HG03108 (cell line): ENCODE measurements around the gene ADAM15.

Experiments used
- ATAC-seq: cut with Tn5 transposase; IDR thresholded peaks from one replicate; pipeline ENCODE4 v1.9.1; 2021; ENCODE audit warnings: moderate library complexity; ENCODE audit not compliant: unreplicated experiment

ADAM15 gene

DNA sequence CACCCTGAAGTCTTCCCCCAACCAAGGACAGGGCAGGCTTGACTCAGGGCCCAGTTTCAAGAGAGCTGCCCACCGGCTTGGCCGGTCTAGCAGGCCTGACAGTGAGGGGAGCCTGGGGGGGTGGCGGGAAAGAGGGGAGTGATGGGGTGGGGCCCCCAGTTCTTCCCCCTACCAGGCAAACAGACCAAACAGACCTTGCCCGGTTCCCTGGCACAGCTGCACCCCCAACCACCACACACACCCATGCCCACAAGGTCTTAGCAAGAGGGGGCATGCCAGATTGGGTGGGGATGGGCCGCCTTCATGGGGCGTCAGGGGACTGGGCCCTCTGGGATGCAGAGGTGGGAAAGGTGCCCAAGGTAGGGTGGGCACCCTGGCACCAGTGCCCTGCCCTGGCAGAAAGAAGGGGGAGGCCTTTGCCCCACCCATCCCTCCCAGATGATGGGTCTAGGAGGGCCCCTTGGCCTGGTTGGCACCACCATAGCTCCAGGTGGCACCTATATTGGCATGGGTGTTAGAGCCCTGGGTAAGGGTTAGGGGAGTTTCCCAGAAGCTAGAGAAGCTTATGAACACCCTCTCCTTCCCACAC, 39.6 kb upstream of the ADAM15 start:
- no peak for ATAC-seq

DNA sequence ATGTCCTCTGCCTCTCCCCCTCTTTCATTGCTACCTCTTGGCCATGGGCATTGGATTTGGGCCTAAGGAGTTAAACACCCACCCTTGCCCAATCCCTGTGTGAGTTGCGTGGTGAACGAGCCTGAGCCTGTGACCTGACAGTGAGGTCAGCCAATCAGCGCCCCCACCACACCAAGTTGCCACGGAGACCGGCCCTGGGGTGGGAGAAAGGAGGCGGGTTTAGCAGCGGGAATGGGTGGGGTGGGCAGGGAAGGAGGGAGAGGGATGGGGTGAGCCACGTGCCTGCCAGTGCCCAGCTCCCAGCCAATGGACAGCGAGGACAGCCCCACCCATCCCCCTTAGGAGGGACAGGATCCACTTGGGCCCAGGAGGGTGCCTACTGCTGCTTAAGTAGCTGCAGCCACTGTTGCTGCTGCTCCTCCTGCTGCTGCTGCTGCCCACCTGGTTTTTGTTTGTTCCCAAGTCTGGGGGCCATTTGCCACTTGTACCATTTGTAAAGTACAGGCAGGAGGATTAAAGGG, 39.0 kb upstream of the ADAM15 start:
- no peak for ATAC-seq

DNA sequence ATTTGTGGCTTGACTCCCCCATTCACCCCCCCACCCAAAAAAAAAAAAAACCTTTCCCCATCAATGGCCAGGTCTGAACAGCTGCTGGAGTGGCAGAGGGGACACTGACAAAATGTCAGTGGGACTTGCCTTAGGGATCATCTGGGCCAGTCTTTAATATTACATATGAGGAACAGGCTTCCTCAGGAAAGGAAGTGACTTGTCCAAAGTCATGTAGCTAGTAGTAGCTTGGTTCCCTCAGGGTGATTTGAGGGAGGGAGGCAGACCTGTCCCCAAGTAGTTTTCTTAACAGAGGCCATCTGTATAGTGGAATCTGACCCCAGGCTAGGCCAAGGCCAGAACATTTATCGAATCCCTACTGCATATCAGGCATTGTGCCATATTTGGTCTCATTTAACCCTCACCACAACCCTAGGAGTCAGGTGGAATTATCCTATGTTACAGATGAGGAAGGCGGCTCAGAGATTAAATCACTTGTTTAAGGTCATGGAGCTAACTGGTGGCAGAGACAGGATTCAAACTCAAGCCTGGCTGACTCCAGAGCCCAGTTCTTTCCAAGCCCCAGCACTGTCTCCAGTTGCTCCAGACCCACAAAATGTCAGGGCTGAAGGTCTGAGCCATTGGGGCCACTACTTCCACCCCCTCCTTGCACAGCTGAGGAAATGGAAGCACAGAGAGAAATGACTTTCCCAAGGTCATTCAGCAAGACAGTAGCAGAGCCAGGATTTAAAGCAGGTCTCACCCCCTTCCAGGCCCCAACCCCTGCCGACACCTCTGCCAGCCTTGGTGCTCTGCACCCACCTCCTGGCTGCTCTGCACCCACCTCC, 38.1 kb upstream of the ADAM15 start:
- ATAC-seq = no peak

DNA sequence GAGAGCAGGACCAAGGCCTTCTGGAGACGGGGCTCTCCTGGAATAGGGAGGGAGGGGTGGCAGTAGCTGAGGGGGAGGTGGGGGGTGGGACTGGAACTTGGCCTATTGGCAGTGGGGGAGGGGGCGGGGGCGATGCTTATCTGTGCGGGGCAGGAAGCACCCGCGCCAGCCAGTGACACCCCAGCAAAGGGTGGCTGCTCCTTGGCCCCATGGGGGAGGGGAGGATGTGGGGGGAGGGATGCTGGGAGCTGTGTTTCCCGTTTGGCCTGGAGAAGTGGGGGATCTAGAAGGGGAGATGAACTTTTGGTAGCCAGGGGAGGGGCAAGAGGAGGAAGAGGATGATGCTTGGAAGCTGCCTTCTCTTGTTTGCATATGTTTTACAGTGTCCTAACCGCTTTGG, 37.5 kb upstream of the ADAM15 start:
- ATAC-seq = no peak

DNA sequence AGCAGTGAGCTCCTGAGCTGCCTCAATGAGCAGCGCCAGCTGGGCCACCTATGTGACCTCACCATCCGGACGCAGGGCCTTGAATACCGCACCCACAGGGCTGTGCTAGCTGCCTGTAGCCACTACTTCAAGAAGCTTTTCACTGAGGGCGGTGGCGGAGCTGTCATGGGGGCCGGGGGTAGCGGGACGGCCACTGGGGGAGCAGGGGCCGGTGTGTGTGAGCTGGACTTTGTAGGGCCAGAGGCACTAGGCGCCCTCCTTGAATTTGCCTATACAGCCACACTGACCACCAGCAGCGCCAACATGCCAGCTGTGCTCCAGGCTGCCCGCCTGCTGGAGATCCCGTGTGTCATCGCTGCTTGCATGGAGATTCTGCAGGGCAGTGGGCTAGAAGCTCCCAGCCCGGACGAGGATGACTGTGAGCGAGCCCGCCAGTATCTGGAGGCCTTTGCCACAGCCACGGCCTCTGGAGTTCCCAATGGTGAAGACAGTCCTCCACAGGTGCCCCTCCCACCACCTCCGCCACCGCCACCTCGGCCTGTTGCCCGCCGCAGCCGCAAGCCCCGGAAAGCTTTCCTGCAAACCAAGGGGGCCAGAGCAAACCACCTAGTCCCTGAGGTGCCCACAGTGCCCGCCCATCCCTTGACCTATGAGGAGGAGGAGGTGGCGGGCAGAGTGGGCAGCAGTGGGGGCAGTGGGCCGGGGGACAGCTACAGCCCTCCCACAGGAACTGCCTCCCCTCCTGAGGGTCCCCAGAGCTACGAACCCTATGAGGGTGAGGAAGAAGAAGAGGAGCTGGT, 36.2 kb upstream of the ADAM15 start:
- ATAC-seq = no peak

DNA sequence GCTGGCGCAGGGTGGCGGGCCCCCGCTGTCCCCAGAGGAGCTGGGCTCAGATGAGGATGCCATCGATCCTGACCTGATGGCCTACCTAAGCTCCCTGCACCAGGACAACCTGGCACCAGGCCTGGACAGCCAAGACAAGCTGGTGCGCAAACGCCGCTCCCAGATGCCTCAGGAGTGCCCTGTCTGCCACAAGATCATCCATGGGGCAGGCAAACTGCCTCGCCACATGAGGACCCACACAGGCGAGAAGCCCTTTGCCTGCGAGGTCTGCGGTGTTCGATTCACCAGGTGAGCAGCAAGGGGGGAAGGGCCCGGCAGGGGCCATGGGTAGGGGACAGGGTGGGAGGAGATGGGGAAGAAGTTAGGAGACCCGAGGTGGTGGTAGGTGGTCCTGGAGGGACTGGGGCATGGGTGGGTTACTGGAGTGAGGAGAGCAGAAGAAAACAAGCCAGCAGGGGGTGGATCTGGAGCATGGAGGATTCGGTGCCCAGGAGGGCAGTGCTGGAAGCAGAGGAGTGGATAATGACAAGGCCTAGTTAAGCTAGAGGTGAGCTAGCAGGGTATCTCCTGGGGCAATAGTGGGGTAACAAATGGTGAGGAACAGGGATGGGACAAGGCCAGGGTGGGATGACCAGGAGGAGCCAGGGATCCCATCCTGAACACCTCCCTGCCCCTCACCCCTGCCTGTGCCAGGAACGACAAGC, 35.4 kb upstream of the ADAM15 start:
- ATAC-seq = no peak

DNA sequence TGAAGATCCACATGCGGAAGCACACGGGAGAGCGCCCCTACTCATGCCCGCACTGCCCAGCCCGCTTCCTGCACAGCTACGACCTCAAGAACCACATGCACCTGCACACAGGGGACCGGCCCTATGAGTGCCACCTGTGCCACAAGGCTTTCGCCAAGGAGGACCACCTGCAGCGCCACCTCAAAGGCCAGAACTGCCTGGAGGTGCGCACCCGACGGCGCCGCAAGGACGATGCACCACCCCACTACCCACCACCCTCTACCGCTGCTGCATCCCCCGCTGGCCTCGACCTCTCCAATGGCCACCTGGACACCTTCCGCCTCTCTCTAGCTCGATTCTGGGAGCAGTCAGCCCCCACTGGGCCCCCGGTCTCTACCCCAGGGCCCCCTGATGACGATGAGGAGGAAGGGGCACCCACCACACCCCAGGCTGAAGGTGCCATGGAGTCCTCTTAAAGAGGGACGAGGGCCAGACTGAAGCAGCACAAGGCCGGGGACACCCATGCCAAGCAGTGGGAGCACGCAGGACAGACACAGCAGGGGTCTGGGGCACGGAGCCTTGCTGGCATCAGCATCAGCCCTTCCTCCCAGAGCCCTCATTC, 34.8 kb upstream of the ADAM15 start:
- ATAC-seq = no peak

DNA sequence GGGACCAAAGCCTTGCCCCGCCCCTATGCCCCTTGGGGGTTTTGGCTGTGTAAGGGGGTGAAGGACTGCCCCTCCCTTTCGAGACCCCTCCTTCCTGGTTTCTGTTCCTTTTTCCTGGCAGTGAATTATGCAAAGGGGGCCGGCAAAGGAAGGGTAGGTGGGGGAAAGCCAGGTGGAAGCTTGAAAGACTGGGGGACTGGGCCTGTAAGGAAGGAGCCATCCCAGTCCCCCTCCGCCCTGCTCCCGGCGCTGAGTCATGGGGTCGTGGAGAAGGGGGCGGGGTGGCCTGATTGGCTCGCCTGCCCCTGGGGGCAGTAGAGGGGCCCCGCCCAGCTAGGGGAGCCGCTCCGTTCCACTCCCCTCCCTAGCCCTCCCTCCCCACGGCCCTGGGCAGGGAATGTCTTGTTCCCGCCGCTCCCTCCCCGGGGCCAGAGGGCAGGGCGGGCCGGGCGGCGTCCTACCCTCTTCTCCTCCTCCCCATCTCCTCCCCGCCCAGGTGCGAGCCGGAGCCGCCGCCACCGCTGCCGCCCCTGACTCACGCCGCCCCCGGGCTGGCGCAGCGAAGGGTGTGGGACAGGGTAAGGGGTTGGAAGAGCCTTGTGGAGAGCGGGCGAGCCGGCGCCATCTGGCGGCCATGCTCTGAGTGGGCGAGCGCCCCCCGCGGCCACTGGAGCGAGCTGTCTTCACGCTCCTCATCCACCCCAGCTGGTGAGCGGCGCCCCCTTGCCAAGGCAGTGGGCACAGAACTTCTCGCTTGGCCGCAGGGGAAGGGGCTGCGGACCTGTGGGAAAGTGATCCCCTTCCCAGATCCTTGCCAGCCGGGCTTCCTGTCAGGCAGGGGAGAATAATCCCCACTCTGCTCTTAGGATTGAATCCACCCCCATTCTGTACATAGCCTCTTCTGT, 33.8 kb upstream of the ADAM15 start:
- peak; percentile 69 for ATAC-seq

- no peak for ATAC-seq
Measured at GRCh38 chr1:155017946-155018316, 33.2 kb upstream of the ADAM15 start.

DNA sequence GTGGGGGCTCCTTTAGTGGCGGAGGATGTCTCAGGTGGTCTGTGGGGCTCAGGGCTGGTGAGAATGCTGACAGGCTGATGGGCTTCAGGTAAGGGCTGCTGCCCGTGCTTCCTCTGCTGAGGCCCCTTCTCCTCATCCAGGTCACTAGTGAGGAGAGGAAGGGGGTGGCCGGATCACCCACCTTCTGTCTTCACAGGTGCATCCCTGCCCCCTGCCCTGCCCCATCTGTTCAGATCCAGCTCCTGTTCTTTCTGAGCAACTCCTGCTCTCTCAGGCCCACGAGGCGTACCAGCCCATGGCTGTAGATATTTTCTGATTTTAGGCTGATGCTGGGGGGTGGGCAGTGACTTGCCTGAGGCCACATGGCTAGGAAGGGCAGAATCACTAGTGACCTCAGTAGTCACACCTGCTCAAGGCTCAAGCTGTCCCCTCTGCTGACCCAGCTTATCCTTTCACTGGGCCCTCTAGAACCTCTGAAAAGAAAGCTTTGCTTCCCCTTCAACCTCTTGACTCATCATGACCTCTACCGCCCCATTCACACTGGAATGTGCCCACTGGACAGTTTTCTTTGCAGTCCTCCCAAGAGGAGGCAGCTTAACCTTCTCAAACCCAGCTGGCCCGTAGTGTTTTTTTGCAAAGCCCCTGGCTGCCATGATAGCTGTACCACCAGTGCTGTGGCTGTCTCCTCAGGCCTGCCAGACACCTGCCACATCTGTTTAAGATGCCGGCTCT, 32.3 kb upstream of the ADAM15 start:
- no peak for ATAC-seq

GRCh38 chr1:155019377-155020245, 31.5 kb upstream of the ADAM15 start:
- no peak for ATAC-seq

- no peak for ATAC-seq
Measured at GRCh38 chr1:155022136-155022926, 28.8 kb upstream of the ADAM15 start.

DNA sequence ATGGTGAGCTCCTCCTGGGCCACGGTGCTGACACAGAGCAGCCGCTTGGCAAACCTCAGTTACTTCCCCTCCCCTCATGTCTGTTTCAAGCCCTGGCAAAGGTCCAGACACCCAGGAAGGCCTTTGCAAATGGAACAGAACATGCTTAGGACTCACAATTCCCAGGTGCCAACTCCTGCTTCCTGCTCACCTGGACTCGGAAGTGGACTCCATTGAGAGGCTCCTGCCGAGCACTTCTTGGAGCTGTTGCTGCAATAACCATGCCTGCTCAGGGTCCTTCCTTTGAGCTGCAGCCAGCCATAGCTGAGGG, 28.2 kb upstream of the ADAM15 start:
- no peak for ATAC-seq

DNA sequence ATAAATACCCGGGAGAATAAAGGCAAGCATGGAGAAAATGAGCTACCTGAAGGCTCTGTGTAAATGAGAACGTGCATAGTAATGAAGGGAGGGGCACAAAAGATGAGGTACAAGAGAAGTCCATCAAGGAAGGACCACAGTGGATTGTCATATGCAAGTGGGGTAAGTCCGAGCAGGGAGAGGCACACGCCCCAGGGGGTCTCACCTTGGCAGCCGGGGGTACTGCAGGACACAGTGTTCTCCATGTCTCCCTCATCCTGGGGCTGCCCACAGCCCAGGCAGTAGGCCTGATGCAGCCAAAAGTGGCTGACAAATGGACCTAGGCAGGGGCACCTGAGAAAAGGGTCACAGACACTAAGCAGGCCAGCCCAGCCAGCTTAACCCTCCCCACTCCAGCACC, 27.5 kb upstream of the ADAM15 start:
- no peak for ATAC-seq

GRCh38 chr1:155024315-155024714, 26.8 kb upstream of the ADAM15 start:
- ATAC-seq = no peak

DNA sequence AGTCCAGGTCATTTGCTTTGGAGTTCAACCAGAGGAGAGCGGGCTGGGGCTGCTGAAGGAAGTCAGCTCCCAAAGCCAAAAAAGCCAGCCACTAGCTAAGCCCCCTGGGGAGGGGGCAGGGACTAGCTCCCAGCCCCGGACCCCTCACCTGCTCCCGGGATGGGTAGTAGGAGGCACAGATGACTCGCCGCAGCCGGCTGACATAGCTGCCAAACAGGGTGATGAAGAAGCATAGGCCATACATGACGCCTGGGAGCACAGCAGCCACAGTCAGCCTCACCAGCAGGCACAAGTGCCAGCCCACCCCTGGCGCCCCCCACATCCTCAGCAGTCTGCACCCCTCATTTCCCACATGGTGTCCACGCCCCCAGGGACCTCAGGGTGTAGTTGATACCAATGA, 25.0 kb upstream of the ADAM15 start:
- ATAC-seq = no peak

DNA sequence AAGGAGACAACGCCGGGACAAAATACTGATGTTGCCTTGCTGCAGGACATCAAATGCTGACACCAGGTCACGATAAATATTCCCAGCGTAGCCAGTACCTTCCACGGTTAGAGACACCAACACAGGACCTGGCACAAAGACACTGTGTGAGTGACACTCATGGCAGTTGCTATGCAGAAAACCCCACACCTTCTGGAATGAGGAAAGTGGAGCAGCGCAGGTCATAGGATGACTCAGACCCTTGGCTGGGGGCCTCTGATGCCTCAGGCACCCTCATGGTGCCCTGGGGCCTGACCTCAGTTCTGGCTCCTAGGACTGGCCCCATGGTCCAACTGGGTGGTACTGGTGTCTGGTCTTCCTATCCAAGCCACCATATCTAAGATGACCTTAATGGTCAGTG, 24.5 kb upstream of the ADAM15 start:
- no peak for ATAC-seq
